Transverse colon (tissue), 4 donors: ENCODE results near the gene LRRC14B.

Experiments
- CTCF ChIP-seq, 5 experiments: fragments of 200-600 bp in 3 of 5; fragments of 450-650 bp in 2 of 5; sonication (generic) in 3 of 5; IDR thresholded peaks; 1 replicate in 2 of 5; 2 replicates in 3 of 5; pipeline ENCODE4 v1.5.1; 2016 to 2017; ENCODE audit warnings: antibody characterized with exemption in 5 of 5, inconsistent platforms in 3 of 5, mild to moderate bottlenecking in 2 of 5, moderate library complexity in 1 of 5
- POLR2A ChIP-seq: fragments of 450-650 bp; IDR thresholded peaks from one replicate; pipeline ENCODE4 v1.6.1; 2016; ENCODE audit warnings: antibody characterized with exemption, mild to moderate bottlenecking, moderate library complexity
- POLR2AphosphoS5 ChIP-seq, 3 donors: sonication (generic); formaldehyde crosslinking; IDR thresholded peaks; one replicate each; pipeline ENCODE4 v1.6.1; 2016; ENCODE audit warnings: antibody characterized with exemption in 3 of 3

DNA sequence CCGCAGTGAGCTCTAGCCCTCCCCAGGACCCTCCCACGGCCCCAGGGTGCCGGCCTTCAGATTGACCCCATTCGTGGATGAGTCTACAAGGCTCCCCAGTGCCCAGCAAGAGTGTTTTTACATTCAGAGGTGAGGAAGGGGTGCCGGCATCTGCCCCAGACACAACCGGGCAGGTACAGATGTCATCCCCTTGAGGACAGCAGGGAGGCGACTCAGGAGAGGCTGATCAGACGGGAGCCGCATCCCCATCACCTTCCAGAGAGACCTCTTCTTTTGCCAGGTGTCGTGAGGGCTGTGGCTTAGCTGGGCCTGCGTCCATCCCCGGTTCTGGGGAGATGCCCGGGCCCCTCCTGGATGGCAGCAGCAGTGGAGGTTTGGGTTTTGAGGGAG, 4.3 kb upstream of the LRRC14B start:
- TF ChIP-seq POLR2AphosphoS5 (IDR thresholded peaks at IDR 0.05): no peak
- TF ChIP-seq CTCF (IDR thresholded peaks at IDR 0.05): no peak
- no peak for TF ChIP-seq POLR2A
